Suppressor macrophage treated with lipopolysaccharide for 1 hour (primary cell): ENCODE results near the gene ARID1B.

Source experiments
- DNase-seq, 3 donors: peaks; one replicate each; pipeline ENCODE4 v3.0.0-alpha.2; 2020 to 2022

Gene ARID1B

GRCh38 chr6:156776840-156777576 lies at the start of gene ARID1B:
Gene ARID1B (plus strand): TSS chr6:156777378. CDS start chr6:156777681, 303 bp downstream.
- peak; percentile 84 to 90 (median 85) for DNase-seq

DNA sequence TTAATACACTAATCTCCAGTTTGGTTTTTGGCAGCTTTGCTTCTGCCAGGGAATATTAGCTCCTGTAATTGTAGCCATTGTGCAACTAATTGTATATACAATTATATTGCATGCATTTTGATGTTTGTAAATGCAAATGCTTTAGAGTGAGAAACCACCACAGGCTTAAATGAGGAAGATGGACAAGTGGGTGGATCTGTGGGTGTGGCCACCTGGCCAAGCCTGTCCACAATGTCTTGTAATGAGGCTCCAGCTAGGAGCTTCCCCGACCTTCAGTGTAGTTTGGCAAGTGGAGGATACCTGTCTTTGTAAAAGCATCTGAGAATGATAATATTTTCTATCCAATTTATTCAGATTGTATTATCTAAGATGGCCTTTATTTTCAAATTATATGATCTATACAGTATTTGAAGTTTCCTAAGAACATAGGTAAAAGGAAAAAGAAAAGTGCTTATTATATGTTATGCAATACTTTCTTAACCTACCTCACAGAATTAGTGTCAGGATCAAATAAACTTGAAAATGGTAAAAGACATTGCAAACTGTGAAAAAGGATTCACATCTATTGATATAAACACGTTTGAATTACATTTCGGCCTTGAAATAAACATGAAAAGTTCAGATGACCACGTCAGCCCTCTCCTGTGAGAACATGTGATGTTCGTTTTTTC lies 49.3 kb upstream of the ARID1B start:
- peak; percentile 43 to 52 (median 52) for DNase-seq

DNA sequence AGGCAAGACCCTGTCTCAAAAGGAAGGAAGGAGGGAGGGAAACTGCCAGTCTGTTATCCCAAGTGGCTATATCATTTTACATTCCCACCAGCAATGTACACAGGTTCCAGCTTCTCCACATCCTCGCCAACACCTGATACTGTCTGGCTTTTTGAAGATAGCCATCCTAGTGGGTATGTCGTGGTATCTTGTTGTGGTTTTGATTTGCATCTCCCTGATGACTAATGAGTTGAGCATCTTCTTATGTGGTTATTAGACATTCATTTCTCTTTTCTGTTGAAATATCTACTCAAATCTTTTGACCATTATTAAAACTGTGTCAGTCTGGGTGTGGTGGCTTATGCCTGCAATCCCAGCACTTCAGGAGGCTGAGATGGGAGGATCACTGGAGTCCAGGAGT lies 47.9 kb upstream of the ARID1B start:
- DNase-seq = peak in 2 of 3 donors; percentile 4 to 23

DNA sequence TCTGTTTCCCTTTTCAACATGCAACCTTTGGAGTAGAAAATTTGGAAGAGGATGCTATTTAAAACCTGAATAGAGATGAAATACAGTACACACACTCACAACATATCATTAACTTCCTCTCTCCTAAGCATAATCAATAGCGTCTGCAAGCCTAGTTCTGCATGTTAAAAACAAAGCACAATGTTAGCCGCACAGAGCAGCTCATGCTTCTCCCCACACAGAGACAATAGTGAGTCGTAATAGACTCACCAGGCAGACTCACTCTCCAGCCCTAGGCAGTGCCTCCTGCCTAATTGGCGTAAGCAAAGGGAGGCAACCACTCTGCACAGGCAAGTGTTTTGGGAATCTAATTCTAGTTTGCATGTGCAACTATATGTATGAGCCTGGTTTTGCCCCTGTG lies 45.8 kb upstream of the ARID1B start:
- DNase-seq = peak; percentile 40 to 61 (median 54)

- no peak for DNase-seq
Measured at GRCh38 chr6:156735751-156736150, 41.4 kb upstream of the ARID1B start.

DNA sequence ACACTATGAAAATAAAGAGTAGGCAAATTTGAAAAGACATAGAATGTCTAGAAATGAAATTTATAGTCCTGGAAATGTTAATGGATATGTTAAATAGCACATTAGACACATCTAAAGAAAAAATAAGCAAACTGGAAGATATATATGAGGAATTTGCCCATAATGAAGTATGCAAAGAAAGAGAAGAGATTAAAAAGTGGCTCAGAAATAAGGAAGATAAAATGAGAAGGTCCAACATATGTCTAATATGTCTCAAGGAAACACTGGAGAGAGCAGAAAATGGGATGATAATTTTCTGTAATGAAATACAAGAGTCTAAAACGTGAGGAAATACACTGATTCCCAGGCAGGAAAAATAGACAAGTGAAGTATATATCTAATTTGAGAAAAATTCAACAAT lies 36.6 kb upstream of the ARID1B start:
- no peak for DNase-seq

DNA sequence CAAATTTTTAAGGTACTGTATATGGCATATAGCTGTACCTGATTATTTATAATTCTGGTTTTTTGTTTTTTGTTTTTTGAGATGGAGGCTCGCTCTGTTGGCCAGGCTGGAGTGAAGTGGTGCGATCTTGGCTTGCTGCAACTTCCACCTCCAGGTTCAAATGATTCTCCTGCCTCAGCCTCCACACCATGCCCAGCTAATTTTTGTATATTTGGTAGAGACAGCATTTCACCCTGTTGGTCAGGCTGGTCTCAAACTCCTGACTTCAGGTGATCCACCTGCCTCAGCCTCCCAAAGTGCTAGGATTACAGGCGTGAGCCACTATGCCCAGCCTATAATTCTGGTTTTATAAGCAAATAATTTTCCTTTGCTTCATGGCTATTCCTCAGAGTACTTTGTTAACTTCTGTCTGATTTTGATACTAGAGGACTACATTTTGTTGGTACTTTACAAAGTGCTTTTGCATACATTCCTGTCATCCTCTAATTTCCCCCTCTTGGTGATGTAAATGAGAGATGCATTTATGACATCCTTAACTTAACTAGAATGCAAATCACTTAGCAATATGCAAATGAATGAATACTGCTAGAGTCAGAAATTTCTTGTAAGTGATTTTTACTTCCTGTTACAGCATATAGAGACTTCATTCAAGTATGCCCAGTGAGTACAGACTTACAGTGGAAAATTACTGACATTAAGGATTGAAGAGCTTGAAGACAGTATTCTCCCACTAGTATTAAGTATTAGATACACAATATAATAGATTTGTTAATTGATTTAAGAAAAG lies 35.7 kb upstream of the ARID1B start:
- peak in 2 of 3 donors; percentile 10 to 48 for DNase-seq

DNA sequence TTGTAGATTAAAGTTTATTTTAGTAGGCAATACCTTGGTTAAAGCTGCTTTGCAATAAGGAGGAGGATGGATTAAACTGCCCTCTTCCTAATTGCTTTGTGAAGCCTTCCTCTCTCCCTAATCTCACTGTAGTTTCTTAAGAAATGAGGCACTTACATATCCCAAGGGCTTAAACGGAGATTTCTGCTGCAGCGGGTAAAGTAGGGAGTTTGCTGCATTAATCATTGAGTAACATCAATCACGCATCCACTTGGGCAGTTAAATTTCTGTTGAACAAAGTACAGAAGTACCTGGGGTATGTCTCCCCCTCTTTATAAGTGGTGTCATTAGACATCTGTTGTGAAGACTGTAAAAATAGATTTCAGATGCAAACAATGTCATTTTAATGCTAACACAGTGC lies 29.5 kb upstream of the ARID1B start:
- DNase-seq = no peak

GRCh38 chr6:156748504-156748903 lies 28.7 kb upstream of the ARID1B start:
- no peak for DNase-seq

GRCh38 chr6:156752666-156753301 lies 24.4 kb upstream of the ARID1B start:
- DNase-seq = peak in 2 of 3 donors; percentile 28 to 37

GRCh38 chr6:156756630-156757610 lies 20.3 kb upstream of the ARID1B start:
- no peak for DNase-seq

DNA sequence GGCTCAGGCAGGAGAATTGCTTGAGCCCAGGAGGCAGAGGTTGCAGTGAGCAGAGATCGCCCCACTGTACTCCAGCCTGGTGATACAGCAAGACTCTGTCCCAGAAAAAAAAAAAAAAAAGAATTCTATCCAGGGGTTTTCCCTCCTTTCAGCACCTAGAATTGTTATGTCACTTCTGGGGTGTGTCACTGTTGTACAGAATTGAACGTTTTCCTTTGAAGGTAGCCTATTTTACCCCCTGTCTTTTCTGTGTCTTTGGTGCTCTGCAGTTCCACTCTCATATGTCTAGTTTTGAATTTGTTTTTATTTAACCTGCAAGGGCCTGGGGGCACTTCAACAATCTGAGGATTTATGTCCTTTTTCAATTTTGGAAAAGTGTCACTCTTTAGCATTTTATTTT lies 19.3 kb upstream of the ARID1B start:
- no peak for DNase-seq

- DNase-seq = no peak
Measured at GRCh38 chr6:156760377-156760776, 16.8 kb upstream of the ARID1B start.

DNA sequence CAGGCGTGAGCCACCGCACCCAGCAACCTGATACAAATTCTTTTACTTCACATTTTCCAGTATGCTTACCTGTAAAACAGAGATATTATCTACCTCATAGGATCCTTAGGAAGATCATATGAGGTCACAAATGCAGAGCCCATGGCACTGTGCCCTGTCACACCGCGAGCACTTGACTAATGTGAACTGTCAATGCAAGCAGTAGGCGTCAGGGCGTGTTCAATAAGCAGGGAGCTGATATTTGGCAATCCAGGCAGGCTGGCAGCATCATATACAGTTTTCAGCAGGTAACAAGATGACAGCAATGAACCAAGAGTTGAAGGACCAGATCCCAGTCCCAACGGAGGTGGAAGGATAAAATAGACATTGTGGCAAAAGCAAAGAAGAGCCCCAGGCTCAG lies 14.6 kb upstream of the ARID1B start:
- DNase-seq = no peak

GRCh38 chr6:156765117-156765516 lies 12.1 kb upstream of the ARID1B start:
- no peak for DNase-seq

DNA sequence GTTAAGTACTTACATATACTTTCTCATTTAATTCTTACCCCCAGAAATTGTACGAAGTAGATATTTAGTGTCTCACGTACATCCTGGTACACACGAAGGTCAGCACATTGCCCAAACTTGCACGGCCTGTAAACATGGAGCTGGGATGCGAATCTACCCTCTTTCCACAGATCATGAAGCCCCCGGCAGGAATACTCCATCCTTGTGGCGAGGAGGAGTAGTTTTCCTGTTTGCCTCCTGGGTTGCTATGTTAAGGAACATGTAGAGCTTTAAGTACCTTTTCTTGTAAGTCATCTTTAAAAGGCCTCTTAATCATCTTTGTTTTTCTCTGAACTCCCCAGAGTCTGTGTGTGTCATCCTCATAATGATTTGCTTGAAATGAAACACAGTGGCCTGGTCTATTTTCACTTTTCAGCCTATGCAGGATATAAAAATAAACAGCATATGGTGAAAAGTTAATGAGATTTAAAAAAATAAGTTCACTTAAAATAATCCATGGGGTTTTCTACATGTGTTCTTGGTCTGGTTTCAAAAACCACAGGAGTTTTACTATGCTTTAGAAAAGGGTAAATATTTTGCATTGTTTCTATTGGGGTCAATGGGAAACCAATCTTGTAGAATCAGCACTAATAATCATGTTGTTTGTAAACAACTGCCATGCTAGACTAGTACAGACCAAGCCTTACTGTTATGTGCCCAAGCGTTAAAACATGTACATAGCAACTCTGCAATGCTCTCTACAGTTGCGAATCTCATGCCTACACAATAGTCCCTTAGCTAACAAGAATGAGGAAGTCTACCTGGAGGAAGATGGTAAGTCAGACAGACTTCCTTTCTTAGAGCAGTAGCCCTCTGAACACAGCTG lies 9.3 kb upstream of the ARID1B start:
- no peak for DNase-seq

- DNase-seq = no peak
Measured at GRCh38 chr6:156771047-156771446, 6.1 kb upstream of the ARID1B start.

DNA sequence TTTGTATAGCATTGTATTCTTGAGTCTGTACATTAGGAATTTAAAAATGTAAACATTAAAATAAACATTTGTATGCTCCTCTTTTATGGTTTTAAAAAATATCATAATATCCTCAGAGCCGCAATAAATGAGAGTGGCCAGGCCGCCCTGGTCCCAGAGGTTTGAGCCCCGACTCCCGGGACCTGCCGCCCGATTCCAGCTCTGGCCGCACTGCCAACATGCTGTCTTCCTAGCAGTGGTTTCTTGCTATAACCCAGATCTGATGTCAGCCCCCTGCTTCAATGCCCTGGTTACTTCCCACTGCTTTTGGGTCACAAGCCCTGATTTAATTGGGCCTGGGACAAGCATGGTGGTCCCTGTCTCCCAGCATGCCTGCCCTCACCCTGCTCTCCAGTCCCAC lies 5.4 kb upstream of the ARID1B start:
- DNase-seq = no peak

DNA sequence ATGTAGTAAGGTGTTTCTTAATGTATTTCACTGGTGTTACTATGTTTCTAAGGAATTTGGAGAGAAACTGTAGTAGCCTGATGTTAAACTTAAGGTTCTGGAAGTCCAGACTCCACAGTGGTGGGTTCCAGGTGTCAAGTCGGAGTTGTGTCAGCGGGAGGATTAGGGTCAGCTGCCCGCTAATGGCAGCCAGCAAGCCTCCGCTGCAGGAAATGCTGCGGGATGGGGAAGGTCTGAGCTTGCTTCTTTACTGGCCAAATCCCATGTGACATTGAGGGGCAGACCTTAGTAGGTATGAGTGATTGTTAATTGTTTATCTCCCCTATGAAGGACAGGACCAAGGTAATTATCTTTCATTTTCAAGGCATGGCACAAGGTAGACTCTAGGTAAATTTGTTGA lies 3.7 kb upstream of the ARID1B start:
- DNase-seq = no peak

DNA sequence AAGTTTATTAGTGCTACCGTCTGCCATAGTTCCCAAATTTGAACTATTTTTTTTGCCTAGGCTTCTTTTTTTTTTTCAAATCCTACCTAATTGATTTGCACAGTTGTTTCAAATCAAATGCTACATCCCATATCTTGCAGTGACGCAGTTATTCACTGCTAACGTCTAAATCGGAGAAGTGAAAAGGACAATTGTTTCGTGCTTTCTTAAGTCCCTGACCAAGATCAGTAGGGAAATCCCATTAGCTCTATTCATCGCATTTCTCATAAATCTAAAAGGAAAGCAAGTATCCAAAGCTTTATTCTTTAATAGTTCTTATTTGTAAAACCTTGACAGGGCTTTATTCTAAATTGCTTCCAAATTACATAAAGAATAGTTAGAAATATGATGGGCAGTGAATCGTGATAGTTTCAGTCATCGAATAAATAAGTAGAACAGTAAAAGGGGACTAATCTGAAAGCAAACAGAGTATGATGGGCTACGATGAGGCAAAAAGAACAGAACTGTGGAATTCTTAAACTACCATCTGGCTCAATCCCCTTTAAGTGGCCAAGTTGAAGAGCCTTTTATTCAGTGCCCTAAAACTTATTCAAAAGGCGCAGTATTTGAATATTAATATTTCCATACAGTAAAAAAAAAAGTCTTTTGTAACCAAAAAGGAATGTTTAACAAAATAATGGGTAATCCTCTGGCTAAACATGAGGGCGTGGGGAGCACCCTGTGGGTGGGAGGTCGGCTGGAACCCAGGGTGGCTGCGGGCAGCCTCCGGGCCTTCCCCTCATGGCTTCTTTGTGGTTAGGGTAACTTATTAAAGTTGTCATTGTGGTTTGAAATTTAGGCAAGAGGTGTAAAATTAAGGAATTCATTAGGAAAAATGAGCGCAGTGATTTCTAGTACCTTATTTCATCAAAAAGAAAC lies 3.0 kb upstream of the ARID1B start:
- no peak for DNase-seq
